ENCODE data around the gene GNA15. TPM values are rescaled to one million over a fixed set of nuclear protein-coding genes. Genes with fewer than 3 reads are reported as not detected.

Gene GNA15
- total RNA-seq, 1 donor from 2014 or later, result 0.80 TPM

DNA sequence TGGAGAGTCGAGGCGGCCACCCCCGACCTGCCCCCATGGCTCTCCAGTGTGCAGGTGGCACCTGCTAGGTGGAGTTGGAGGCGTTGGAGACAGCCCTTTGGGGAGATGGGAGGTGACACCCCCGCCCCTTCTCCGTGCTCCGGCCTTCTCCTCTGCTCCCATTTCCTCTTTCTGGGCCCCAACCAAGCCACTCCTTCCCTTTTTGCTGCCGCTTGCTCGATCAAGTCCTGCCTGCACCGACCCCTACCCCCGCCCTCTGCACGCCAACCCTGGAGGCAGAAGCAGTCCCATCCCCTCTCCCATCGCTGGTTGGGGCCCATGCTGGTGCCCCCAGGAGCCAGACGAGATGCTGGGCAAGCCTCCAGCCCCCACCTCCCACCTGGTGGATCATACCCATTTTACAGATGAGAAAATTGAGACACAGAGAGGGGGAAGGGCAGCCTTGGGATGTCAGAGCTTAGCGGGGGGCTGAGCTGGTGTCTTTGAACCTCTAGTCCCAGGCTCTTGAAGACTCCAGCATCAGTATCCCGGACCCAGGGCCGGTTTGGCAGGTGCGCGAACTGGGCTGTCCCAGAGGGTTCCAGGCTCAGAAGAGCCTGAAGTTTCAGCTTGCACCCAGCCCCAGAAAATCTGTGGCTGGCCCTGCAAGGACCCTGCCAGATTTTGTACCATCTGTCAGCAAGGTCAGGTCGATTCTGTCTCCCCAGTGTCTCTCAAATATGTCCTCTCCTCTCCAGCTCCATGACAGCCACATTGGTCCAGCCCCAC lies 10.3 kb downstream of the GNA15 start:
- no peaks in the 10 kb centered on the region for H3K9me3 Mint-ChIP-seq
- ATAC-seq (ENCODE audit: low read depth), result no peak
- ChIA-PET POLR2A (interaction anchor here (0.6 to 1.1 kb wide), 3 partner anchors 19 to 1151 kb away, joined by 3 to 5 read pairs (median 3); no protein-coding TSS in a partner anchor), CTCF (interaction anchor here (0.9 to 1.2 kb wide), 2 partner anchors 12 to 18 kb away, joined by 3 to 5 read pairs; no protein-coding TSS in a partner anchor)
- no peak for DNase-seq
- H3K36me3 Mint-ChIP-seq (ENCODE audit: low read depth), result no peaks in the 10 kb centered on the region
- H3K4me3 Mint-ChIP-seq, result no peak overlapping the region
- no peak overlapping the region for H3K27ac Mint-ChIP-seq
- peaks cover 4% of the 10 kb centered on the region for H3K27me3 Mint-ChIP-seq
- intact Hi-C loops (cut with micrococcal nuclease), result loop anchor here (1.0 kb wide), 1 partner anchor 17 kb away; no protein-coding TSS in a partner anchor
- TF ChIP-seq, protein P1, sequence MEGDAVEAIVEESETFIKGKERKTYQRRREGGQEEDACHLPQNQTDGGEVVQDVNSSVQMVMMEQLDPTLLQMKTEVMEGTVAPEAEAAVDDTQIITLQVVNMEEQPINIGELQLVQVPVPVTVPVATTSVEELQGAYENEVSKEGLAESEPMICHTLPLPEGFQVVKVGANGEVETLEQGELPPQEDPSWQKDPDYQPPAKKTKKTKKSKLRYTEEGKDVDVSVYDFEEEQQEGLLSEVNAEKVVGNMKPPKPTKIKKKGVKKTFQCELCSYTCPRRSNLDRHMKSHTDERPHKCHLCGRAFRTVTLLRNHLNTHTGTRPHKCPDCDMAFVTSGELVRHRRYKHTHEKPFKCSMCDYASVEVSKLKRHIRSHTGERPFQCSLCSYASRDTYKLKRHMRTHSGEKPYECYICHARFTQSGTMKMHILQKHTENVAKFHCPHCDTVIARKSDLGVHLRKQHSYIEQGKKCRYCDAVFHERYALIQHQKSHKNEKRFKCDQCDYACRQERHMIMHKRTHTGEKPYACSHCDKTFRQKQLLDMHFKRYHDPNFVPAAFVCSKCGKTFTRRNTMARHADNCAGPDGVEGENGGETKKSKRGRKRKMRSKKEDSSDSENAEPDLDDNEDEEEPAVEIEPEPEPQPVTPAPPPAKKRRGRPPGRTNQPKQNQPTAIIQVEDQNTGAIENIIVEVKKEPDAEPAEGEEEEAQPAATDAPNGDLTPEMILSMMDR (IDR thresholded peaks at IDR 0.05), result peak; percentile 17
- H3K4me1 Mint-ChIP-seq, result peaks cover 28% of the 10 kb centered on the region

- no peaks in the 10 kb centered on the region for H3K9me3 Mint-ChIP-seq
- ChIA-PET CTCF (interaction anchor here (0.9 to 1.2 kb wide), 3 partner anchors 11 to 18 kb away, joined by 3 to 5 read pairs (median 5); no protein-coding TSS in a partner anchor), POLR2A (interaction anchor here (0.6 to 1.1 kb wide), 4 partner anchors 15 to 1150 kb away, joined by 3 to 5 read pairs (median 3); no protein-coding TSS in a partner anchor)
- intact Hi-C loops (cut with micrococcal nuclease), result loop anchor here (1.0 kb wide), 1 partner anchor 17 kb away; no protein-coding TSS in a partner anchor
- peaks cover 23% of the 10 kb centered on the region for H3K4me1 Mint-ChIP-seq
- H3K27ac Mint-ChIP-seq, result no peak overlapping the region
- DNase-seq (peak; percentile 65), ATAC-seq (ENCODE audit: low read depth) (peak; percentile 55)
- no peak overlapping the region for H3K4me3 Mint-ChIP-seq
- TF ChIP-seq, protein P1 (IDR thresholded peaks at IDR 0.05), result no peak
- H3K36me3 Mint-ChIP-seq (ENCODE audit: low read depth), result no peaks in the 10 kb centered on the region
- peaks cover 4% of the 10 kb centered on the region for H3K27me3 Mint-ChIP-seq
These were observed 10.9 kb downstream of the GNA15 start for GRCh38 chr19:3146677-3147100.

- ChIA-PET CTCF (no interaction called here), POLR2A (no interaction called here)
- DNase-seq (no peak), ATAC-seq (ENCODE audit: low read depth) (no peak)
- TF ChIP-seq, protein P1 (IDR thresholded peaks at IDR 0.05), result no peak
- Mint-ChIP-seq H3K27me3 (peaks cover 4% of the 10 kb centered on the region), H3K4me3 (no peak overlapping the region), H3K4me1 (peaks cover 15% of the 10 kb centered on the region), H3K9me3 (no peaks in the 10 kb centered on the region), H3K27ac (no peak overlapping the region), H3K36me3 (ENCODE audit: low read depth) (no peaks in the 10 kb centered on the region)
- intact Hi-C loops (cut with micrococcal nuclease), result no loop called here
These were observed 12.7 kb downstream of the GNA15 start for GRCh38 chr19:3148503-3148902.

DNA sequence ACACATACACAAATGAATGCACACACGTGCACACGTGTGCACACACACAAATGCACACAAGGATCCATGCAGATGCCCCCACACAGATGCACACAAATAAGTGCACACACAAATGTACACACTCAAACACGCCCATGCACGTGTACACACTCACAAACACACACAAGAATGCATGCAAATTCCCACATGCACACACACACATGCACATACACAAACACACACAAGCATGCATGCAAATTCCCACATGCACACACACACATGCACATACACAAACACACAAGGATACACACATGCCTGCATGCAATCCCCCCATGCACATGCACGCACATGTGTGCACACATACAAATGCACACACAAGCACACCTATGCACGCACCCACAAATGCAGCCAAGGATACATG lies 13.3 kb downstream of the GNA15 start:
- H3K27me3 Mint-ChIP-seq, result peaks cover 4% of the 10 kb centered on the region
- H3K4me1 Mint-ChIP-seq, result peaks cover 15% of the 10 kb centered on the region
- ATAC-seq (ENCODE audit: low read depth), result no peak

More for the DNA sequence above, 13.3 kb downstream of the GNA15 start:
- ChIA-PET CTCF (no interaction called here), POLR2A (no interaction called here)
- no peak overlapping the region for H3K4me3 Mint-ChIP-seq
- DNase-seq, result no peak
- H3K27ac Mint-ChIP-seq, result no peak overlapping the region
- H3K36me3 Mint-ChIP-seq (ENCODE audit: low read depth), result no peaks in the 10 kb centered on the region
- intact Hi-C loops (cut with micrococcal nuclease), result no loop called here
- no peaks in the 10 kb centered on the region for H3K9me3 Mint-ChIP-seq
- TF ChIP-seq, protein P1 (IDR thresholded peaks at IDR 0.05), result no peak
